ENCODE data around the gene MTHFD1L.

MTHFD1L gene

DNA sequence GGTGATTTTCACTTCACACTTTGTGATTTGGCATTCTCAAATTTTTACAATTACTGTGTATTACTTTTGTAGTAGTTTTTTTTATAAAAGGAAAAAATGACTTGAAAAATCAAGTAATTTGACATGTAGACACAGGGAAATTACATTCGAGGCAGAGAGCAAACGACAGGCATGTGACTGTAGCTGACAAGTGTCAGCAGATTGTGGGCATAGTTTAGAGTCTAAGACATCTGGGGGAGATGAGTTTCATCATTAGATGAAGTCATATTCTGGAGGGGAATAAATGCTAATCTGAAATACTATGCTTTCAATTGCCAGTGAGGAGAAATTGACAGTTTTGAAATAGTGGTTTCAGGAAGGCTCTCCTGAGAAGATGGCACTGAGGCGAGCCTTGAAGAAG lies 126.0 kb downstream of the MTHFD1L start:
- TF ChIP-seq SUZ12 (IDR thresholded peaks at IDR 0.05; ENCODE audit: extremely low read depth, insufficient read depth, insufficient read length) (no peak), ZNF274 (IDR thresholded peaks at IDR 0.05; ENCODE audit: low read depth, low read length) (no peak), YY1 (IDR thresholded peaks at IDR 0.05; ENCODE audit: insufficient read depth, insufficient read length) (no peak)
- Histone ChIP-seq H3K36me3 (ENCODE audit: insufficient read depth, insufficient read length, low read length) (peaks cover 19% of the 10 kb centered on the region), H3K9me3 (ENCODE audit: insufficient read depth, low read length) (no peaks in the 10 kb centered on the region), H3K4me1 (ENCODE audit: insufficient read depth, insufficient read length) (no peaks in the 10 kb centered on the region), H3K27me3 (ENCODE audit: insufficient read depth, insufficient read length) (no peaks in the 10 kb centered on the region), H3K4me3 (ENCODE audit: insufficient read length, low read depth) (no peak overlapping the region), H3K9ac (ENCODE audit: insufficient read length, low read depth) (no peak overlapping the region)
- DNase-seq (ENCODE audit: low read depth, low spot score): no peak

GRCh38 chr6:150992262-150992661 lies 126.8 kb downstream of the MTHFD1L start:
- Histone ChIP-seq H3K9ac (ENCODE audit: insufficient read length, low read depth) (no peak overlapping the region), H3K36me3 (ENCODE audit: insufficient read depth, insufficient read length, low read length) (peaks cover 20% of the 10 kb centered on the region), H3K4me3 (ENCODE audit: insufficient read length, low read depth) (no peak overlapping the region), H3K27me3 (ENCODE audit: insufficient read depth, insufficient read length) (no peaks in the 10 kb centered on the region), H3K9me3 (ENCODE audit: insufficient read depth, low read length) (no peaks in the 10 kb centered on the region), H3K4me1 (ENCODE audit: insufficient read depth, insufficient read length) (no peaks in the 10 kb centered on the region)
- no peak for DNase-seq (ENCODE audit: low read depth, low spot score)
- no peak for TF ChIP-seq SUZ12 (IDR thresholded peaks at IDR 0.05; ENCODE audit: extremely low read depth, insufficient read depth, insufficient read length)
- TF ChIP-seq ZNF274 (IDR thresholded peaks at IDR 0.05; ENCODE audit: low read depth, low read length): no peak
- TF ChIP-seq YY1 (IDR thresholded peaks at IDR 0.05; ENCODE audit: insufficient read depth, insufficient read length): no peak

- no peak for TF ChIP-seq SUZ12 (IDR thresholded peaks at IDR 0.05; ENCODE audit: extremely low read depth, insufficient read depth, insufficient read length)
- TF ChIP-seq YY1 (IDR thresholded peaks at IDR 0.05; ENCODE audit: insufficient read depth, insufficient read length): no peak
- TF ChIP-seq ZNF274 (IDR thresholded peaks at IDR 0.05; ENCODE audit: low read depth, low read length): no peak
- Histone ChIP-seq H3K27me3 (ENCODE audit: insufficient read depth, insufficient read length) (no peaks in the 10 kb centered on the region), H3K4me1 (ENCODE audit: insufficient read depth, insufficient read length) (no peaks in the 10 kb centered on the region), H3K9me3 (ENCODE audit: insufficient read depth, low read length) (no peaks in the 10 kb centered on the region), H3K9ac (ENCODE audit: insufficient read length, low read depth) (no peak overlapping the region), H3K4me3 (ENCODE audit: insufficient read length, low read depth) (no peak overlapping the region), H3K36me3 (ENCODE audit: insufficient read depth, insufficient read length, low read length) (peaks cover 20% of the 10 kb centered on the region)
- no peak for DNase-seq (ENCODE audit: low read depth, low spot score)
These were observed 127.2 kb downstream of the MTHFD1L start for GRCh38 chr6:150992703-150993102.

GRCh38 chr6:150993253-150993652 lies 127.8 kb downstream of the MTHFD1L start:
- H3K27me3 ChIP-seq (ENCODE audit: insufficient read depth, insufficient read length): no peaks in the 10 kb centered on the region
- H3K9me3 ChIP-seq (ENCODE audit: insufficient read depth, low read length): no peaks in the 10 kb centered on the region
- no peak overlapping the region for H3K4me3 ChIP-seq (ENCODE audit: insufficient read length, low read depth)
- H3K9ac ChIP-seq (ENCODE audit: insufficient read length, low read depth): no peak overlapping the region
- no peak for DNase-seq (ENCODE audit: low read depth, low spot score)
- TF ChIP-seq ZNF274 (IDR thresholded peaks at IDR 0.05; ENCODE audit: low read depth, low read length) (no peak), SUZ12 (IDR thresholded peaks at IDR 0.05; ENCODE audit: extremely low read depth, insufficient read depth, insufficient read length) (no peak), YY1 (IDR thresholded peaks at IDR 0.05; ENCODE audit: insufficient read depth, insufficient read length) (no peak)
- no peaks in the 10 kb centered on the region for H3K4me1 ChIP-seq (ENCODE audit: insufficient read depth, insufficient read length)
- H3K36me3 ChIP-seq (ENCODE audit: insufficient read depth, insufficient read length, low read length): peaks cover 20% of the 10 kb centered on the region

GRCh38 chr6:150994026-150994425 lies 128.5 kb downstream of the MTHFD1L start:
- Histone ChIP-seq H3K27me3 (ENCODE audit: insufficient read depth, insufficient read length) (no peaks in the 10 kb centered on the region), H3K9ac (ENCODE audit: insufficient read length, low read depth) (no peak overlapping the region), H3K9me3 (ENCODE audit: insufficient read depth, low read length) (no peaks in the 10 kb centered on the region), H3K4me1 (ENCODE audit: insufficient read depth, insufficient read length) (no peaks in the 10 kb centered on the region), H3K4me3 (ENCODE audit: insufficient read length, low read depth) (no peak overlapping the region), H3K36me3 (ENCODE audit: insufficient read depth, insufficient read length, low read length) (peaks cover 20% of the 10 kb centered on the region)
- no peak for TF ChIP-seq ZNF274 (IDR thresholded peaks at IDR 0.05; ENCODE audit: low read depth, low read length)
- TF ChIP-seq YY1 (IDR thresholded peaks at IDR 0.05; ENCODE audit: insufficient read depth, insufficient read length): no peak
- TF ChIP-seq SUZ12 (IDR thresholded peaks at IDR 0.05; ENCODE audit: extremely low read depth, insufficient read depth, insufficient read length): no peak
- no peak for DNase-seq (ENCODE audit: low read depth, low spot score)

- no peak for TF ChIP-seq ZNF274 (IDR thresholded peaks at IDR 0.05; ENCODE audit: low read depth, low read length)
- no peak for TF ChIP-seq SUZ12 (IDR thresholded peaks at IDR 0.05; ENCODE audit: extremely low read depth, insufficient read depth, insufficient read length)
- no peak for TF ChIP-seq YY1 (IDR thresholded peaks at IDR 0.05; ENCODE audit: insufficient read depth, insufficient read length)
- no peaks in the 10 kb centered on the region for H3K27me3 ChIP-seq (ENCODE audit: insufficient read depth, insufficient read length)
- H3K9me3 ChIP-seq (ENCODE audit: insufficient read depth, low read length): no peaks in the 10 kb centered on the region
- no peak for DNase-seq (ENCODE audit: low read depth, low spot score)
- no peak overlapping the region for H3K9ac ChIP-seq (ENCODE audit: insufficient read length, low read depth)
- H3K36me3 ChIP-seq (ENCODE audit: insufficient read depth, insufficient read length, low read length): peaks cover 17% of the 10 kb centered on the region
- H3K4me3 ChIP-seq (ENCODE audit: insufficient read length, low read depth): no peak overlapping the region
- no peaks in the 10 kb centered on the region for H3K4me1 ChIP-seq (ENCODE audit: insufficient read depth, insufficient read length)
These were observed 131.5 kb downstream of the MTHFD1L start for GRCh38 chr6:150996968-150997367.

DNA sequence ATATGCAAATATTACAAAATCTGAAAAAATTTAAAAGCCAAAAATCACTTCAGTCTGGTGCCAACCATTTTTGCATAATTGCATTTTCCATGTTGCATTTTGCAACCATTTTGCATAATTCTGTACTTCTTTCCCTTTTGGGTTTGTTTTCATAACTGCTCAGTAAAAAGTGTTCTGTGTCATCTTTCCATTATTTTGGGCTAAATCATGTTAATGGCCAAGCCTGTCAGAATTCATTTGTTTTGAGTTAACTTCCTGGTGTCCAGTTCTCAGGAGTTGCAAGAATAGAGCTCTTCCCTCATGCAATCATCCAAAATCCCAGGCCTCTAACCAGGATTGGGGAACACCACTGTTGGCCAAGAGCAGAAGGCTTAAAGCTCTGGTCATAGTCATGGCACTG lies 133.6 kb downstream of the MTHFD1L start:
- H3K9ac ChIP-seq (ENCODE audit: insufficient read length, low read depth): no peak overlapping the region
- TF ChIP-seq SUZ12 (IDR thresholded peaks at IDR 0.05; ENCODE audit: extremely low read depth, insufficient read depth, insufficient read length) (no peak), ZNF274 (IDR thresholded peaks at IDR 0.05; ENCODE audit: low read depth, low read length) (no peak), YY1 (IDR thresholded peaks at IDR 0.05; ENCODE audit: insufficient read depth, insufficient read length) (no peak)
- no peaks in the 10 kb centered on the region for H3K27me3 ChIP-seq (ENCODE audit: insufficient read depth, insufficient read length)
- H3K4me3 ChIP-seq (ENCODE audit: insufficient read length, low read depth): no peak overlapping the region
- no peaks in the 10 kb centered on the region for H3K4me1 ChIP-seq (ENCODE audit: insufficient read depth, insufficient read length)
- no peaks in the 10 kb centered on the region for H3K9me3 ChIP-seq (ENCODE audit: insufficient read depth, low read length)
- peaks cover 12% of the 10 kb centered on the region for H3K36me3 ChIP-seq (ENCODE audit: insufficient read depth, insufficient read length, low read length)
- no peak for DNase-seq (ENCODE audit: low read depth, low spot score)

All from NT2/D1 (cell line).